ENCODE results near the gene SHISA6.

The SHISA6 gene

GRCh38 chr17:11486101-11486867 is 245.3 kb downstream of the SHISA6 start:
- Histone ChIP-seq H3K9me3 (ENCODE audit: control insufficient read depth, low read length) (no peaks in the 10 kb centered on the region), H2BK120ac (ENCODE audit: low read depth, low read length) (no peak overlapping the region), H3K18ac (ENCODE audit: low read depth in 1 of 2, low read length in 2 of 2) (no peak overlapping the region), H3K23ac (ENCODE audit: low read length in 2 of 2) (no peak overlapping the region), H2BK5ac (ENCODE audit: low read depth, low read length, poor library complexity, severe bottlenecking) (no peak overlapping the region), H4K8ac (ENCODE audit: low read length) (no peak overlapping the region), H3K27me3 (ENCODE audit: control insufficient read depth in 1 of 2, insufficient read depth in 1 of 2, low read length in 2 of 2) (no peaks in the 10 kb centered on the region), H2BK15ac (ENCODE audit: low read depth, poor library complexity, severe bottlenecking) (no peak overlapping the region), H3K4me3 (ENCODE audit: insufficient read depth in 1 of 2, low read depth in 1 of 2, low read length in 2 of 2) (no peak overlapping the region), H2AFZ (ENCODE audit: low read depth, low read length) (no peak overlapping the region), H3K4ac (ENCODE audit: low read depth in 1 of 2, low read length in 2 of 2) (no peak overlapping the region), H3K9ac (ENCODE audit: low read length) (no peak overlapping the region), H3K79me1 (replicated peaks; ENCODE audit: low read length, poor library complexity, severe bottlenecking) (no peaks in the 10 kb centered on the region), H2AK5ac (ENCODE audit: low read length, severe bottlenecking) (no peak overlapping the region), H3K27ac (ENCODE audit: low read length, poor library complexity, severe bottlenecking) (no peak overlapping the region), H3K36me3 (ENCODE audit: control insufficient read depth in 1 of 2, insufficient read depth in 2 of 2, low read depth in 1 of 2, low read length in 2 of 2) (no peaks in the 10 kb centered on the region), H4K91ac (ENCODE audit: low read length) (no peak overlapping the region), H3K4me2 (ENCODE audit: low read length, poor library complexity, severe bottlenecking) (no peak overlapping the region), H3K14ac (ENCODE audit: low read length in 2 of 2) (no peak overlapping the region), H2BK12ac (ENCODE audit: low read length in 2 of 2) (no peak overlapping the region), H3K4me1 (ENCODE audit: control insufficient read depth, insufficient read depth, low read depth, low read length) (no peaks in the 10 kb centered on the region)
- 62% methylated on average over 11 of the region's 12 CpGs for WGBS
- DNase-seq, result no peak

- Histone ChIP-seq H3K23ac (ENCODE audit: low read length in 2 of 2) (no peak overlapping the region), H4K8ac (ENCODE audit: low read length) (no peak overlapping the region), H3K4me1 (ENCODE audit: control insufficient read depth, insufficient read depth, low read depth, low read length) (no peaks in the 10 kb centered on the region), H3K4me3 (ENCODE audit: insufficient read depth in 1 of 2, low read depth in 1 of 2, low read length in 2 of 2) (no peak overlapping the region), H3K4me2 (ENCODE audit: low read length, poor library complexity, severe bottlenecking) (no peak overlapping the region), H2BK5ac (ENCODE audit: low read depth, low read length, poor library complexity, severe bottlenecking) (no peak overlapping the region), H2BK120ac (ENCODE audit: low read depth, low read length) (no peak overlapping the region), H3K79me1 (replicated peaks; ENCODE audit: low read length, poor library complexity, severe bottlenecking) (no peaks in the 10 kb centered on the region), H2BK12ac (ENCODE audit: low read length in 2 of 2) (no peak overlapping the region), H3K9ac (ENCODE audit: low read length) (no peak overlapping the region), H2AFZ (ENCODE audit: low read depth, low read length) (no peak overlapping the region), H3K9me3 (ENCODE audit: control insufficient read depth, low read length) (no peaks in the 10 kb centered on the region), H2AK5ac (ENCODE audit: low read length, severe bottlenecking) (no peak overlapping the region), H3K18ac (ENCODE audit: low read depth in 1 of 2, low read length in 2 of 2) (no peak overlapping the region), H2BK15ac (ENCODE audit: low read depth, poor library complexity, severe bottlenecking) (no peak overlapping the region), H4K91ac (ENCODE audit: low read length) (no peak overlapping the region), H3K14ac (ENCODE audit: low read length in 2 of 2) (no peak overlapping the region), H3K27ac (ENCODE audit: low read length, poor library complexity, severe bottlenecking) (no peak overlapping the region), H3K4ac (ENCODE audit: low read depth in 1 of 2, low read length in 2 of 2) (no peak overlapping the region), H3K36me3 (ENCODE audit: control insufficient read depth in 1 of 2, insufficient read depth in 2 of 2, low read depth in 1 of 2, low read length in 2 of 2) (no peaks in the 10 kb centered on the region), H3K27me3 (ENCODE audit: control insufficient read depth in 1 of 2, insufficient read depth in 1 of 2, low read length in 2 of 2) (no peaks in the 10 kb centered on the region)
- WGBS, result 66% methylated on average over 9 of the region's 9 CpGs
- DNase-seq, result no peak
Measured at GRCh38 chr17:11486868-11487310, 245.9 kb downstream of the SHISA6 start.

- WGBS, result 39% methylated on average over 2 of the region's 2 CpGs
- H3K36me3 ChIP-seq (ENCODE audit: control insufficient read depth in 1 of 2, insufficient read depth in 2 of 2, low read depth in 1 of 2, low read length in 2 of 2), result no peaks in the 10 kb centered on the region
- H2BK12ac ChIP-seq (ENCODE audit: low read length in 2 of 2), result no peak overlapping the region
- H3K23ac ChIP-seq (ENCODE audit: low read length in 2 of 2), result no peak overlapping the region
- no peak overlapping the region for H2AK5ac ChIP-seq (ENCODE audit: low read length, severe bottlenecking)
- no peak overlapping the region for H2BK15ac ChIP-seq (ENCODE audit: low read depth, poor library complexity, severe bottlenecking)
- no peaks in the 10 kb centered on the region for H3K79me1 ChIP-seq (replicated peaks; ENCODE audit: low read length, poor library complexity, severe bottlenecking)
- H3K4me2 ChIP-seq (ENCODE audit: low read length, poor library complexity, severe bottlenecking), result no peak overlapping the region
- H3K4ac ChIP-seq (ENCODE audit: low read depth in 1 of 2, low read length in 2 of 2), result no peak overlapping the region
- H3K4me1 ChIP-seq (ENCODE audit: control insufficient read depth, insufficient read depth, low read depth, low read length), result no peaks in the 10 kb centered on the region
- H3K14ac ChIP-seq (ENCODE audit: low read length in 2 of 2), result no peak overlapping the region
- H3K9me3 ChIP-seq (ENCODE audit: control insufficient read depth, low read length), result no peaks in the 10 kb centered on the region
- H2BK120ac ChIP-seq (ENCODE audit: low read depth, low read length), result no peak overlapping the region
- no peak overlapping the region for H3K18ac ChIP-seq (ENCODE audit: low read depth in 1 of 2, low read length in 2 of 2)
- no peak overlapping the region for H4K91ac ChIP-seq (ENCODE audit: low read length)
- H3K27ac ChIP-seq (ENCODE audit: low read length, poor library complexity, severe bottlenecking), result no peak overlapping the region
- no peaks in the 10 kb centered on the region for H3K27me3 ChIP-seq (ENCODE audit: control insufficient read depth in 1 of 2, insufficient read depth in 1 of 2, low read length in 2 of 2)
- no peak for DNase-seq
- H2AFZ ChIP-seq (ENCODE audit: low read depth, low read length), result no peak overlapping the region
- no peak overlapping the region for H3K4me3 ChIP-seq (ENCODE audit: insufficient read depth in 1 of 2, low read depth in 1 of 2, low read length in 2 of 2)
- no peak overlapping the region for H2BK5ac ChIP-seq (ENCODE audit: low read depth, low read length, poor library complexity, severe bottlenecking)
- no peak overlapping the region for H4K8ac ChIP-seq (ENCODE audit: low read length)
- no peak overlapping the region for H3K9ac ChIP-seq (ENCODE audit: low read length)
Measured at GRCh38 chr17:11487469-11487868, 246.5 kb downstream of the SHISA6 start.

GRCh38 chr17:11488407-11488806 is 247.4 kb downstream of the SHISA6 start:
- Histone ChIP-seq H2BK5ac (ENCODE audit: low read depth, low read length, poor library complexity, severe bottlenecking) (no peak overlapping the region), H3K4ac (ENCODE audit: low read depth in 1 of 2, low read length in 2 of 2) (no peak overlapping the region), H3K4me2 (ENCODE audit: low read length, poor library complexity, severe bottlenecking) (no peak overlapping the region), H3K27me3 (ENCODE audit: control insufficient read depth in 1 of 2, insufficient read depth in 1 of 2, low read length in 2 of 2) (no peaks in the 10 kb centered on the region), H2BK120ac (ENCODE audit: low read depth, low read length) (no peak overlapping the region), H2AK5ac (ENCODE audit: low read length, severe bottlenecking) (no peak overlapping the region), H3K14ac (ENCODE audit: low read length in 2 of 2) (no peak overlapping the region), H3K4me1 (ENCODE audit: control insufficient read depth, insufficient read depth, low read depth, low read length) (no peaks in the 10 kb centered on the region), H3K9me3 (ENCODE audit: control insufficient read depth, low read length) (no peaks in the 10 kb centered on the region), H4K91ac (ENCODE audit: low read length) (no peak overlapping the region), H2BK15ac (ENCODE audit: low read depth, poor library complexity, severe bottlenecking) (no peak overlapping the region), H3K27ac (ENCODE audit: low read length, poor library complexity, severe bottlenecking) (no peak overlapping the region), H3K4me3 (ENCODE audit: insufficient read depth in 1 of 2, low read depth in 1 of 2, low read length in 2 of 2) (no peak overlapping the region), H3K23ac (ENCODE audit: low read length in 2 of 2) (no peak overlapping the region), H3K9ac (ENCODE audit: low read length) (no peak overlapping the region), H3K18ac (ENCODE audit: low read depth in 1 of 2, low read length in 2 of 2) (no peak overlapping the region), H3K36me3 (ENCODE audit: control insufficient read depth in 1 of 2, insufficient read depth in 2 of 2, low read depth in 1 of 2, low read length in 2 of 2) (no peaks in the 10 kb centered on the region), H2AFZ (ENCODE audit: low read depth, low read length) (no peak overlapping the region), H3K79me1 (replicated peaks; ENCODE audit: low read length, poor library complexity, severe bottlenecking) (no peaks in the 10 kb centered on the region), H4K8ac (ENCODE audit: low read length) (no peak overlapping the region), H2BK12ac (ENCODE audit: low read length in 2 of 2) (no peak overlapping the region)
- 73% methylated on average over 3 of the region's 3 CpGs for WGBS
- no peak for DNase-seq
